Measurements from ENCODE around the gene RIBC1.
"Not testable (repeated sequence)": the region's sequence is repeated elsewhere in the genome, so short reads cannot be mapped to it uniquely, and the experiment has no call there.

Gene RIBC1

GRCh38 chrX:53458082-53458481 is 35.4 kb downstream of the RIBC1 start:
- no peak overlapping the region for H3K27ac ChIP-seq
- DNase-seq (ENCODE audit: low spot score): no peak
- TF ChIP-seq CTCF (IDR thresholded peaks at IDR 0.05): no peak
- no peak overlapping the region for H3K4me3 ChIP-seq

GRCh38 chrX:53468659-53469058 is 46.0 kb downstream of the RIBC1 start:
- not testable (repeated sequence) for H3K4me3 ChIP-seq; H3K27ac ChIP-seq; DNase-seq (ENCODE audit: low spot score)

GRCh38 chrX:53471346-53471745 is 48.7 kb downstream of the RIBC1 start:
- no peak for TF ChIP-seq CTCF (IDR thresholded peaks at IDR 0.05)
- no peak overlapping the region for H3K27ac ChIP-seq
- DNase-seq (ENCODE audit: low spot score): no peak
- no peak overlapping the region for H3K4me3 ChIP-seq

- Histone ChIP-seq H3K4me3 (no peak overlapping the region), H3K27ac (no peak overlapping the region)
- no peak for DNase-seq (ENCODE audit: low spot score)
- TF ChIP-seq CTCF (IDR thresholded peaks at IDR 0.05): no peak
Observed at GRCh38 chrX:53474707-53475106, 52.0 kb downstream of the RIBC1 start.

- TF ChIP-seq CTCF (IDR thresholded peaks at IDR 0.05): no peak
- Histone ChIP-seq H3K27ac (no peak overlapping the region), H3K4me3 (no peak overlapping the region)
- no peak for DNase-seq (ENCODE audit: low spot score)
Observed at GRCh38 chrX:53476371-53476770, 53.7 kb downstream of the RIBC1 start.

GRCh38 chrX:53479301-53479700 is 56.6 kb downstream of the RIBC1 start:
- TF ChIP-seq CTCF (IDR thresholded peaks at IDR 0.05): no peak
- DNase-seq (ENCODE audit: low spot score): no peak
- Histone ChIP-seq H3K27ac (no peak overlapping the region), H3K4me3 (no peak overlapping the region)
